OCI-LY7 (cell line): Measurements from ENCODE around the gene RASA1.

Experiments used
- CTCF ChIP-seq: fragments of 200-600 bp; sonication (generic); conservative IDR thresholded peaks from 2 replicates; pipeline ENCODE4 v1.5.1; 2014; ENCODE audit warnings: mild to moderate bottlenecking, antibody characterized with exemption, low read length, moderate library complexity, mixed read lengths
- EZH2phosphoT487 ChIP-seq: fragments of 200-600 bp; sonication (generic); IDR thresholded peaks from 2 replicates; pipeline ENCODE4 v1.6.1; 2018; ENCODE audit warnings: low read depth, borderline replicate concordance, mild to moderate bottlenecking, mixed run types, antibody characterized with exemption, low read length, moderate library complexity, mixed read lengths

- no peak for TF ChIP-seq CTCF
- TF ChIP-seq EZH2phosphoT487, result no peak
Observed at GRCh38 chr5:87302061-87302460, 34.4 kb downstream of the RASA1 start.
